Right cardiac atrium (tissue), 5 donors: ENCODE results near the gene CNIH3. TPM values are rescaled to one million over a fixed set of nuclear protein-coding genes. Genes with fewer than 3 reads are reported as not detected.
A peak's percentile ranks its signal among the peaks of the same experiment; 100 is the strongest.

ENCODE experiments used
- ATAC-seq, 2 donors: fragments of 200-7000 bp; cut with Tn5 transposase; one replicate each; pipeline versions ENCODE4 v1.8.0 to v1.9.1; 2020; ENCODE audit warnings: moderate library complexity in 2 of 2, mild to moderate bottlenecking in 1 of 2
- DNase-seq, 3 donors: peaks; one replicate each; pipeline ENCODE4 v3.0.0-alpha.2; 2020
- H3K27ac ChIP-seq: one replicate; pipeline ENCODE4 v1.5.1; 2013; ENCODE audit warnings: mild to moderate bottlenecking, low read length, control low read depth, moderate library complexity
- H3K27me3 ChIP-seq: one replicate; pipeline ENCODE4 v1.6.1; 2013; ENCODE audit not compliant: control insufficient read depth, insufficient read depth
- H3K4me1 ChIP-seq: one replicate; pipeline ENCODE4 v1.6.1; 2013; ENCODE audit warnings: low read length; ENCODE audit not compliant: control insufficient read depth, insufficient read depth
- H3K4me3 ChIP-seq: one replicate; pipeline ENCODE4 v1.5.1; 2013; ENCODE audit warnings: low read length, control low read depth
- H3K9me3 ChIP-seq: one replicate; pipeline ENCODE4 v1.6.1; 2013; ENCODE audit warnings: low read length; ENCODE audit not compliant: control insufficient read depth
- WGBS: extraction: QIAGEN DNeasy Blood & Tissue Kit; methylation state at CpG from one replicate; pipeline ENCODE4 v1.1.7; 2013; 5-methylcytosine and 5-hydroxymethylcytosine counted together
- intact Hi-C, 4 donors: fragments of 100-400 bp; cut with DNase I; formaldehyde crosslinking; loops; one replicate each; pipeline versions ENCODE4 v1.11.0 to v1.14.0; 2022 to 2023
- polyA plus RNA-seq: library from polyadenylated mRNA; stranded (reverse); fragments of 200-250 nt; gene quantifications from one replicate; pipeline ENCODE4 v1.2.3, GENCODE V29; 2013
- total RNA-seq, 4 donors: library from RNA; stranded (reverse); fragmentation: NEBNext Ultra II Directional; extraction: Animal tissue kit (Norgen Biotek cat#: 25700); gene quantifications; one replicate each; pipeline ENCODE4 v1.2.1, GENCODE V29; 2021
- donor health status: healthy with polysubstance abuse.
- donor health status: DM: no; HTN: yes; CAD: no.
- donor health status: DM: no; HTN: no; CAD: no.
- donor health status: DM: no; HTN: yes; CAD: no; lungs with severe emphysema.
- donor health status: DM: yes; HTN: yes; CAD: no.

The CNIH3 gene
- total and polyA plus RNA-seq, 5 donors, result 0.66 to 2.3 (median 1.3) TPM

GRCh38 chr1:224760163-224760562 is 144.0 kb downstream of the CNIH3 start:
- no peak for ATAC-seq
- no peak overlapping the region for H3K27ac ChIP-seq
- H3K9me3 ChIP-seq, result no peaks in the 10 kb centered on the region
- H3K4me1 ChIP-seq, result no peaks in the 10 kb centered on the region
- 47% methylated on average over 2 of the region's 2 CpGs for WGBS
- peak in 2 of 3 donors; percentile 46 to 54 for DNase-seq
- no peak overlapping the region for H3K4me3 ChIP-seq
- intact Hi-C loops, result no loop called here
- no peaks in the 10 kb centered on the region for H3K27me3 ChIP-seq

- ATAC-seq (no peak), DNase-seq (no peak)
- no peaks in the 10 kb centered on the region for H3K4me1 ChIP-seq
- H3K27ac ChIP-seq, result no peak overlapping the region
- H3K27me3 ChIP-seq, result no peaks in the 10 kb centered on the region
- no peaks in the 10 kb centered on the region for H3K9me3 ChIP-seq
- no peak overlapping the region for H3K4me3 ChIP-seq
- WGBS, result 90% methylated on average over 1 of the region's 1 CpG
- intact Hi-C loops, result no loop called here
Observed at GRCh38 chr1:224761245-224761644, 145.1 kb downstream of the CNIH3 start.

- no peak for ATAC-seq
- 72% methylated on average over 2 of the region's 2 CpGs for WGBS
- DNase-seq, result no peak
- no peak overlapping the region for H3K27ac ChIP-seq
- H3K4me3 ChIP-seq, result no peak overlapping the region
- H3K27me3 ChIP-seq, result no peaks in the 10 kb centered on the region
- H3K4me1 ChIP-seq, result no peaks in the 10 kb centered on the region
- intact Hi-C loops, result no loop called here
- no peaks in the 10 kb centered on the region for H3K9me3 ChIP-seq
Observed at GRCh38 chr1:224762046-224762445, 145.9 kb downstream of the CNIH3 start.

- intact Hi-C loops, result no loop called here
- no peak overlapping the region for H3K4me3 ChIP-seq
- no peaks in the 10 kb centered on the region for H3K9me3 ChIP-seq
- 79% methylated on average over 3 of the region's 3 CpGs for WGBS
- no peaks in the 10 kb centered on the region for H3K4me1 ChIP-seq
- ATAC-seq (no peak), DNase-seq (no peak)
- H3K27me3 ChIP-seq, result no peaks in the 10 kb centered on the region
- H3K27ac ChIP-seq, result no peak overlapping the region
Observed at GRCh38 chr1:224762701-224763100, 146.6 kb downstream of the CNIH3 start.

GRCh38 chr1:224763126-224763775 is 147.1 kb downstream of the CNIH3 start:
- Histone ChIP-seq H3K4me1 (no peaks in the 10 kb centered on the region), H3K4me3 (no peak overlapping the region), H3K9me3 (no peaks in the 10 kb centered on the region), H3K27ac (no peak overlapping the region), H3K27me3 (no peaks in the 10 kb centered on the region)
- intact Hi-C loops, result no loop called here
- ATAC-seq (no peak), DNase-seq (peak in 2 of 3 donors; percentile 22 to 52)
- WGBS, result 69% methylated on average over 5 of the region's 5 CpGs

GRCh38 chr1:224766266-224766665 is 150.1 kb downstream of the CNIH3 start:
- 62% methylated on average over 4 of the region's 4 CpGs for WGBS
- H3K27me3 ChIP-seq, result no peaks in the 10 kb centered on the region
- DNase-seq (no peak), ATAC-seq (no peak)
- H3K9me3 ChIP-seq, result no peaks in the 10 kb centered on the region
- no peak overlapping the region for H3K4me3 ChIP-seq
- H3K27ac ChIP-seq, result no peak overlapping the region
- intact Hi-C loops, result no loop called here
- no peaks in the 10 kb centered on the region for H3K4me1 ChIP-seq

- no peak overlapping the region for H3K4me3 ChIP-seq
- ATAC-seq (no peak), DNase-seq (no peak)
- H3K27ac ChIP-seq, result no peak overlapping the region
- WGBS, result 76% methylated on average over 3 of the region's 3 CpGs
- H3K9me3 ChIP-seq, result no peaks in the 10 kb centered on the region
- intact Hi-C loops, result no loop called here
- no peaks in the 10 kb centered on the region for H3K4me1 ChIP-seq
- no peaks in the 10 kb centered on the region for H3K27me3 ChIP-seq
Observed at GRCh38 chr1:224767031-224767430, 150.9 kb downstream of the CNIH3 start.

- no peak overlapping the region for H3K4me3 ChIP-seq
- WGBS, result 96% methylated on average over 2 of the region's 2 CpGs
- no peak for ATAC-seq
- DNase-seq, result no peak
- no peak overlapping the region for H3K27ac ChIP-seq
- H3K9me3 ChIP-seq, result no peaks in the 10 kb centered on the region
- intact Hi-C loops, result no loop called here
- H3K27me3 ChIP-seq, result no peaks in the 10 kb centered on the region
- H3K4me1 ChIP-seq, result no peaks in the 10 kb centered on the region
Observed at GRCh38 chr1:224767676-224768075, 151.6 kb downstream of the CNIH3 start.

GRCh38 chr1:224768971-224769370 is 152.9 kb downstream of the CNIH3 start:
- intact Hi-C loops, result no loop called here
- Histone ChIP-seq H3K4me1 (no peaks in the 10 kb centered on the region), H3K4me3 (no peak overlapping the region), H3K9me3 (no peaks in the 10 kb centered on the region), H3K27ac (no peak overlapping the region), H3K27me3 (no peaks in the 10 kb centered on the region)
- DNase-seq (no peak), ATAC-seq (no peak)
- 93% methylated on average over 6 of the region's 6 CpGs for WGBS

- Histone ChIP-seq H3K9me3 (no peaks in the 10 kb centered on the region), H3K4me3 (no peak overlapping the region), H3K27me3 (no peaks in the 10 kb centered on the region), H3K4me1 (no peaks in the 10 kb centered on the region), H3K27ac (no peak overlapping the region)
- DNase-seq (no peak), ATAC-seq (peak in 1 of 2 donors; percentile 14)
- intact Hi-C loops, result no loop called here
- 73% methylated on average over 7 of the region's 7 CpGs for WGBS
Observed at GRCh38 chr1:224769452-224770335, 153.6 kb downstream of the CNIH3 start.

- peak; percentile 29 to 47 for ATAC-seq
Observed at GRCh38 chr1:224770336-224770693, 154.2 kb downstream of the CNIH3 start.

More at GRCh38 chr1:224770336-224770693, 154.2 kb downstream of the CNIH3 start:
- H3K9me3 ChIP-seq, result no peaks in the 10 kb centered on the region
- H3K27ac ChIP-seq, result no peak overlapping the region
- H3K27me3 ChIP-seq, result no peaks in the 10 kb centered on the region
- DNase-seq, result no peak
- intact Hi-C loops, result no loop called here
- no peaks in the 10 kb centered on the region for H3K4me1 ChIP-seq
- H3K4me3 ChIP-seq, result no peak overlapping the region
- WGBS, result 43% methylated on average over 5 of the region's 5 CpGs
